Lower leg skin (tissue), 4 donors: ENCODE measurements around the gene USP2. TPM values are rescaled to one million over a fixed set of nuclear protein-coding genes. Genes with fewer than 3 reads are reported as not detected.
A peak's percentile ranks its signal among the peaks of the same experiment; 100 is the strongest.

Experiments
- DNase-seq, 2 donors: peaks; one replicate each; pipeline ENCODE4 v3.0.0-alpha.2; 2019; ENCODE audit warnings: low spot score in 2 of 2
- H3K4me3 ChIP-seq: fragments of 200-600 bp; sonication (generic); 2 replicates; pipeline ENCODE4 v1.5.1; 2017; ENCODE audit warnings: mild to moderate bottlenecking, low read depth; ENCODE audit not compliant: poor library complexity, severe bottlenecking
- CTCF ChIP-seq, 3 donors: fragments of 450-650 bp; IDR thresholded peaks; one replicate each; pipeline ENCODE4 v1.5.1; 2016; ENCODE audit warnings: antibody characterized with exemption in 3 of 3, mild to moderate bottlenecking in 3 of 3, moderate library complexity in 2 of 3
- POLR2A ChIP-seq, 2 donors: fragments of 450-650 bp; IDR thresholded peaks; one replicate each; pipeline ENCODE4 v1.6.1; 2016 to 2017; ENCODE audit warnings: antibody characterized with exemption in 2 of 2, mild to moderate bottlenecking in 1 of 2, moderate library complexity in 1 of 2
- WGBS, 2 donors: methylation state at CpG; one replicate each; pipeline ENCODE4 v1.1.5; 2018; 5-methylcytosine and 5-hydroxymethylcytosine counted together
- intact Hi-C: fragments of 100-400 bp; cut with DNase I; formaldehyde crosslinking; loops from one replicate; pipeline ENCODE4 v1.15.0; 2023; ENCODE audit warnings: low total_unique reads
- total RNA-seq, 4 donors: library from RNA; depleted of rRNA; stranded (reverse); fragments of >200 nt; gene quantifications; one replicate each; pipeline ENCODE4 v1.1.0, GENCODE V29; 2016

Gene USP2
- total RNA-seq, 4 donors from 2014 or later: 15.0 to 35.6 (median 18.1) TPM

GRCh38 chr11:119324189-119324588 is 57.3 kb downstream of the USP2 start:
- H3K4me3 ChIP-seq: no peak overlapping the region
- 71% methylated on average over 4 of the region's 4 CpGs for WGBS, 2 donors
- DNase-seq: no peak
- TF ChIP-seq CTCF (IDR thresholded peaks at IDR 0.05): no peak
- TF ChIP-seq POLR2A (IDR thresholded peaks at IDR 0.05): no peak
- intact Hi-C loops: loop anchor here (5.0 to 10.0 kb wide), 2 partner anchors 119 to 362 kb away; partner anchors contain the start of gene CBL

GRCh38 chr11:119323532-119324033 is 57.9 kb downstream of the USP2 start:
- no peak overlapping the region for H3K4me3 ChIP-seq
- intact Hi-C loops: loop anchor here (5.0 to 10.0 kb wide), 2 partner anchors 119 to 361 kb away; partner anchors contain the start of gene CBL
- DNase-seq: peak in 1 of 2 donors; percentile 94
- WGBS, 2 donors: 19 to 22% methylated on average over 8 of the region's 8 CpGs
- TF ChIP-seq POLR2A (IDR thresholded peaks at IDR 0.05): no peak
- TF ChIP-seq CTCF (IDR thresholded peaks at IDR 0.05): peak in 1 of 3 donors; percentile 46

- intact Hi-C loops: loop anchor here (5.0 to 10.0 kb wide), 2 partner anchors 118 to 361 kb away; partner anchors contain the start of gene CBL
- no peak for TF ChIP-seq POLR2A (IDR thresholded peaks at IDR 0.05)
- TF ChIP-seq CTCF (IDR thresholded peaks at IDR 0.05): no peak
- H3K4me3 ChIP-seq: no peak overlapping the region
- WGBS, 2 donors: 89 to 91% methylated on average over 20 of the region's 20 CpGs
- DNase-seq: peak in 1 of 2 donors; percentile 75
Measured at GRCh38 chr11:119322921-119323531, 58.5 kb downstream of the USP2 start.

- TF ChIP-seq CTCF (IDR thresholded peaks at IDR 0.05) (no peak), POLR2A (IDR thresholded peaks at IDR 0.05) (no peak)
- H3K4me3 ChIP-seq: no peak overlapping the region
- intact Hi-C loops: loop anchor here (5.0 to 10.0 kb wide), 2 partner anchors 118 to 360 kb away; partner anchors contain the start of gene CBL
- no peak for DNase-seq
- WGBS, 2 donors: 59% methylated on average over 6 of the region's 6 CpGs
Measured at GRCh38 chr11:119322360-119322739, 59.1 kb downstream of the USP2 start.

GRCh38 chr11:119320776-119321524 is 60.5 kb downstream of the USP2 start:
- DNase-seq: peak in 1 of 2 donors; percentile 89
- intact Hi-C loops: loop anchor here (5.0 to 10.0 kb wide), 2 partner anchors 116 to 359 kb away; partner anchors contain the start of gene CBL
- no peak for TF ChIP-seq POLR2A (IDR thresholded peaks at IDR 0.05)
- TF ChIP-seq CTCF (IDR thresholded peaks at IDR 0.05): no peak
- WGBS, 2 donors: 5 to 6% methylated on average over 25 to 47 of the region's 60 CpGs
- peak overlapping the region; percentile 7 for H3K4me3 ChIP-seq
